ENCODE data around the gene FAM25G.
"Not testable (repeated sequence)": the region's sequence is repeated elsewhere in the genome, so short reads cannot be mapped to it uniquely, and the experiment has no call there.

The FAM25G gene

DNA sequence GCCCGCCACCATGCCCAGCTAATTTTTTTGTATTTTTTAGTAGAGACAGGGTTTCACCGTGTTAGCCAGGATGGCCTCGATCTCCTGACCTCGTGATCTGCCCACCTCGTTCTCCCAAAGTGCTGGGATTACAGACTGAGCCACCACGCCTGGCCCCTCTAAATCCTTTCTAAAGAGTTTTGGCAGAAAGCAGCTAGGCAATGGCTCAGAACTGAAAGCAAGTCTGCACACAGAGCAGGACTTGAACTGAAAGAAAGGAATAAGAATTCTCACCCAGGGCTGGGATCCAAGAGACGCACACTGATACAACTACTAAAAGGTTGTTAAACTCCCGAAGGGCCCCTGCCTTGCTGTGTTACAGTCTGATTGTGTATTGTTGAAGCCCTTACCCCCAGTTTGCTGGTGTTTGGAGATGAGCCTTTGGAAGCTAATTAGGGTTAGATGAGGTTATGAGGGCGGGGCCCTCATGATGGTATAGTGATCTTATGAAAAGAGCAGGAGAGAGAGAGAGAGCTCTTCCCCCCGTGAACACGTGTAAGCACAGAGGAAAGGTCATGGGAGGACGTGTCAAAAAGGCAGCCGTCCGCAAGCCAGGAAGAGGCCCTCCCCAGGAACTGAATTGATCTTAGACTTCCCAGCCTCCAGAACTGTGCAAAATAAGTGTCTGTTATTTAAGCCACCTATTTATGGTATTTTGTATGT, 26.1 kb downstream of the FAM25G start:
- not testable (repeated sequence) for DNase-seq (ENCODE audit: low read depth)

DNA sequence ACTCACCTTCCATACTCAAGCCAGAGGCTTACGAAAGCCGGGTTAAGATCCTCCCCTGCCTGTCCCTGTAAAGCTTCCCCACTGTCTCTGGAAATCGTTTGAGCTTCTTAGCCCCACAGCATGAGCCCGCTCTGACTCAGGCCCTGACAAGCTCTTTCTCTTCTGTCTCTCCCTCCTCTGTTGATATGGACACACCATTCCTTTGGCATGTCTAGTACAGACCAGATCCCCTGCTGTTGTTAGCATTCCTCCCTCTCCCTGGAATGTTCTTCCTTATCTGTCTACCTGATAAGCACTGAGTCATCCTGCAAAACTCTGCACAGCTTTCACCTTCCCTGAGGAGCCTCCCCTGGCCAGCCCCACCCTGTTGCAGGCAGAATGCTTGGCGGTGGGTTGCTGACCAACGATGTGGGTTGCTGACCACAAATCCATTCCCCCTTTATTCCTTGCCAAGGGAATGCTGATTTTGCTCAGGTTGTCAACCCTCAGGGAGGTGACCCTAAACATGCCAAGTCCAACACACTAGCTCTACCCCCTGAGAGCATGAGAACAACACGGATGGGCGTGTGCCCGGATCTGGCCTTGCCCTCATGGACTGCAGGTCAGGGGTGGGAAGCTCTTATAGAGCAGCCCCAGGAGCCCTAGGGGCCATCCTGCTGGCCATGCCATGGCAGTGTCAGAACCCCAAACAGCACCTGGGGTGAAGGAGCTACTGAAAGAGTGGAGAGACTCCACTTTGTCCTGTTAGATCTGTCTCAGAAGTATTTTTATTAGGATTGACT, 28.7 kb downstream of the FAM25G start:
- not testable (repeated sequence) for DNase-seq (ENCODE audit: low read depth)

DNA sequence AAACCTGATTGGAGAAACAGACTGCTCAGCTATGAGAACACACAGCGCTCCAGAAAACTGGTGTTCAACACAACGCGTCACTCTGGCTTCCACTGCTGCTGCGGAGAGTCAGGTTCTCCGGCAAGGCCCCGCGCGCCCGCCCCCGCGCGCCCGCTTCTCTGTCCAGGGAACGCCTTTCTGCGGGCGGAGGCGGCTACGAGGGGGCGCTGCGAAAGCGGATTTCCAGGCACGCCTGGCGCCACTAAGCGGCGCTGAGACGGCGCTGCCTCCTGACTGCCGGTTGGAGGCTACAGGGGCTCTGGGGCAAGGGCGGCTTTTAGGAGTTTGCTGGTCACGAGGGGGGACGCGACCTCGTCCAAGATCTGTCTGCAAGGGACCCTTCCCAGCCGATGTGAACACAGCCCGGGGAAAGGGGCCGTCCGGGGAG, 30.2 kb downstream of the FAM25G start:
- DNase-seq (ENCODE audit: low read depth): peak; percentile 76

DNA sequence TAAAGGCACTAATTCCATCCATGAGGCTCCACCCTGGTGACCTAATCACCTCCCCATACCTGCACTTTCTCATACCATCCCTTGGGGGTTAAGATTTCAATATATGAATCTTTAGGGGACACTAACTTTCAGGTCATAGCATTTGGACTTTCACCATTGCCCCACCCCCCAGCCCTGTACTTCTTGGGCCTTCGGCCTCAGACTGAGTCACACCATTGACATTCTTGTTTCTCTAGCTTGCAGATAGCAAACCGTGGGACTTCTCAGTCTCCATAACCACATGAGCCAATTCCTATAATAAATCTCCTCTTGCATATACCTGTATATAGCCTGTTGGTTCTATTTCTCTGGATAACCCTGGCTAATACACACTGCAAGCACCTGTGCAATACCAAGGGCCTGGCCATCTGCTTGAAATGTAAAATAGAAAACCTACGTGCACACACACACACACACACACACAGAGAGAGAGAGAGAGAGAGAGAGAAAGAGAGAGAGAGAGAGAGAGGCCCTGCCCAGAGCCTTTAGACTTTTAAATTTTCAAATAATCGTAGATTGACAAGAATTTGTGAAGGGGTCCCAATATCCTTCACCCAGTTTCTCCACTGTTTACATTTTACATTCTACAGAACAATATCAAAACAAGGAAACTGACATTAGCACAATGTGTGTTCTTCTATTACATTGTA, 32.9 kb downstream of the FAM25G start:
- DNase-seq (ENCODE audit: low read depth): peak; percentile 89

DNA sequence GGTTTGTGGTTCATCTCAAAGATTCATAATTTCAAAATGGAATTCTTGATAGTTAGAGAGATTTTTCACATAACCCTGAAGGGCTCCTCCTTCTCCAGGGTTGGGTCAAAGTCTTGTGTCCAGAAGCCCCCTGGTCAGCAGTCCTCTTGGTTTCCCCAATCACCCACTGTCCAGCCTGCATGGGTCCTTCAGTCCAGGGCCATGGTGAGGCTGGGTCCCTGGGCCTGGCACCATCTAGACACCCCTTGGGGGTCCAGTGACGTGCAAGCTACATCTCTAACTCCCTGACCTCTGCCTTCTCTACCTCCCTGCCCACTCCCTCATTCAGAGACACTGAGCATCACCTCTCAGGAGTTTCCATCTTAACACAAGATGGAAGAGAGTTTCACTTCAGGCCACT, 33.7 kb downstream of the FAM25G start:
- DNase-seq (ENCODE audit: low read depth): no peak

DNA sequence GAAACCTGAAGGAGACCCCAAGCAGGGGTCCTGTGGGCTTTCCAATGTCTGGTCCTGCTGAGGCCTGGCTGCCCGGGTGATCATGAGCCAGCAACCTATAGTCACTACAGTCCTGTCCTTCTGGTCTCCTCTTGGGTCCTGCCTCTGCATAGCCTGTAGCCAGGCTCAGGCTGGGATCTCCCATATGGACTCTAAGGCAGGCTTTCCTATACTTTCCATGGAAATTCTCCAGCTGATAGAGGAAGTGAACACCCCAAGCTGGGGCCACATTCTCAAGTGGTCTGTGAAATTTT, 34.0 kb downstream of the FAM25G start:
- DNase-seq (ENCODE audit: low read depth): no peak

DNA sequence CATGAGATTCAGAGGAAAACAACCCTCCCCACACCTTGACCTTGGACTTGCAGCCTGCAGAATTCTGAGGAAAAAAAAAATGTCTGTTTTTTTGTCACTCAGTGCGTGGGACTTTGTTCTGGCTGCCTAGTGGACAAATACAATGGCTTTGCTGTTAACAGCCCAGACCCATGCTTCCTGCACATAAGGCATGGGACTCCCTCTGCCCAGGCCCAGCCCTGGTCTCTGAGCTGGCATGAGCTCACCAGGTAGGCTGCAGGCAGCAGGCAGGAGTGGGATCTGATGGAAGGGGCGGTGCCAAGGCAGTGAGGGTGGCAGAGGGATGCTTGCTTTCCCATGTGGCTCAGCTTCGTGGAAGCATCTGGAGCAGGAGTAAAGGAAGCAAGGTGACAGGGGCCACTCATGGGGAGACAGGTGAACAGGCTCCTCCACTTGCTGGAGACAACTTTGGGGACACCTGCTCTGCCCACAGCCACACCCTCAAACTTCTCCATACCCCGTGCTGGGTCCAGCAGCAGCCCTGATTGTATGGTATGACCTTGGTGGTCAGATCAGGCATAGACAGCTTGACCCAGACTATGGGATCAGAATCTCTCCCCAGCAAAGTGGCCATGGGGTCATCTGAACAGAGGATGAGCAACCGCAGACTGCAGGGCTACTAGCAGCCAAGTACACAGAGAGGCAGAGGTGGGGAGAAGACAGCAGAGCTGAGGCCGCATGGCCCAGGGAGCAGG, 34.5 kb downstream of the FAM25G start:
- no peak for DNase-seq (ENCODE audit: low read depth)

DNA sequence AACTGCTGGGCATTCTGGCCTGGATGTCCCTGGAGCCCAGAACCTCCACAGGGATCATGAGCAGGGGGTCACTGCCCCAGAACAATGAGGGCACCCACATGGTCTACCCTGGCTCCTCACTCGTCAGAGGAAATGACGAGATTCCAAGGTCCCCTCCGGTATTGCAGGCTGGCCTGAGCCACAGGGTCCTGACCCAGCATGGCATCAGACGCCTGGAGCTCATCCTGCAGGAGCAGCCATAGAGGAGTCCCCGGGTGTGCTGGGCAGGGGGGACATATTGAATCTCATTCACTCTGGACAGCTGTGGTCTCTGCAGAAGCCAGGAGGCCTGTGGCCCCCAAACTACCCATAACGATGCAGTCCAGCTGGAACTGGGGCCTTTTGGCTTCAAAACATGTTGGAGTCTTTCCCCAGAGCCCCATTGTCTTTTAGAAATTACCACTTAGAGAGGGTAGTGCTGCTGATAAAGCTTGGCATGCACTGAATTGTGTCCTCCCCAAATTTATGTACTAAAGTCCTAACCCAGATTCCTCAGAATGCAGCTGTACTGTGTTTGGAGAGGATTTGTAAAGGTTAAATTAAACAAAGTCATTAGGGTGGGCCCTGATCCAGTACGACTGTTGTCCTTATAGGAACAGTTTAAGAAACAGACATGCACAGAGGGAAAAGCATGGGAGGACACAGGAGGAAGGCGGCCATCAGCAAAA, 35.3 kb downstream of the FAM25G start:
- DNase-seq (ENCODE audit: low read depth): no peak

DNA sequence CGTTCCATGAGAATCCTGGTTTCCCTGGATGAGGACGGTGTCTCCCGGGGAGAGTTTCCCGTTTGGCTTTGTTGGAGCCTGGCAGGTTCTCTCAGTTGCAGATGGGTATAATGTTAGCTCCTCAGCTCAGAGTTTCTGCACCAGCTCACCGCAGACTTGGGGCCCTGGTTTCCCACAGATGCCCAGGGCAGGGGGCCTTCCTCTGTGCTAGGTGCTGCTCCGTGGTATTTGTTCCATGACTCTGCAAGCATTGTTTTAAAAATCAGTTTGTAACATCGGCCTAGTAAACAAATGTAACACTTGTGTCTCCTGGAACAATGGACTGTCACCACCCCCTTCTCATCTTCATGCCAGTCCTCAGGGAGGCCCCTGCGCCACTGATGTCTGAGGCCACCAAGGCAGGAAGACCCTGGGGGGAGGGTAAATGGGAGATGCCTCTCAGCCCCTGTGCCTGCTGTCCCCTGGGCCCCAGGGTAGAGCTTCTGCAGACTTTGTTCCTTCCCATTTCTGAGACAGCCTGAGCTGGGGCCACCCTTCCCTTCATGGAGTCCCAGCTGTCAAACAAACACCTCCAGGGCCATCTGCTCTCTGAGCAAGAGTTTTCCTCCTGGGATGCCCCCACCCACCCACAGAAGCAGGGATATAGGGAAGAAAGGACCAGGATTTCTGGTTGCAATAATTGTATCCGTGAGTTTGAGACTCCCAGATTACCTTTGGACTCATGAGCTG, 36.0 kb downstream of the FAM25G start:
- not testable (repeated sequence) for DNase-seq (ENCODE audit: low read depth)

DNA sequence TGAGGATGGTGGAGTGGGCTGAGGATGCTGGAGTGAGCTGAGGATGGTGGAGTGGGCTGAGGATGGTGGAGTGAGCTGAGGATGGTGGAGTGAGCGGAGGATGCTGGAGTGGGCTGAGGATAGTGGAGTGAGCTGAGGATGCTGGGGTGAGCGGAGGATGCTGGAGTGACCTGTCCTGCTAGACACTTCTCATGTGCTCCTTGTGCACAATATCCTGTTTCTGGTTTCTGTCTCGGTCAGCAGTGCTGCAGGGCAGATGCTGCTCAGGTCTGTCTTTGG, 36.8 kb downstream of the FAM25G start:
- no peak for DNase-seq (ENCODE audit: low read depth)

DNA sequence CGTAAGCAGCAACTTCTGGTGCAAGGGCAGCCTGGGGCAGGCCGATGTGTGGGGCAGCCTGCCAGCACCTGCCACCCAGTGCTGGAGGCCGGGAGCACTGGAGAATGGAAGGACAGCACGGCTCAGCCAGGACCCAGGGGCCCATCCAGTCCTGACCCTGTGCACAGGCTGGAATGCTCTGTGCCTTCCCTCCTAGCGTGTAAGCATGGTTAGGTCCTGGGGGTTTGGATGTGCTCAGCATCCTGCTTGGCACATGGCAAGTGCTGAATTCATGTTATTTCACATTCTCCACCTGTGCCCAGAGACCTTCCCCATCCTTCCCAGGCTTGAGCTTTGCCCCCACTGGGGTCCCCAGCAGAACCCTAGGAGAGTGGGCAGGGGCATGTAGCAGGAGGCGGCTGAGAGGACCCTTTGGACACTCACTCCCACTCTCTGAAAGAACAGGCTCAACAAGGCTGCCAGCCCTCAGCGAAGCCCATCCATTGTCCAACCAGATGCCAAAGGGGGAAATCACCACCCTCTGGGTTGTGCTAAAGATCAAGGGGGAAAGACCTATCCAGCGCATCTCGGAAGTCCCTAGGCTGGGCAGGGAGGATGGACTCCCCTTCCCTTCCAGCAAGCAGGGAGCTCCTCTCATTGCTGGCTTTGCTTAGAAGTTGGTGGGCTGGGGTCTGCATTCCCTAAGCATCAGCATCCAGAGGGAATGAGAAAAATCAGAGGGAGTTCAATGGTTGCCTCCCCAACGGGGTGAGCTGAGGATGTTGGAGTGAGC, 37.3 kb downstream of the FAM25G start:
- no peak for DNase-seq (ENCODE audit: low read depth)

DNA sequence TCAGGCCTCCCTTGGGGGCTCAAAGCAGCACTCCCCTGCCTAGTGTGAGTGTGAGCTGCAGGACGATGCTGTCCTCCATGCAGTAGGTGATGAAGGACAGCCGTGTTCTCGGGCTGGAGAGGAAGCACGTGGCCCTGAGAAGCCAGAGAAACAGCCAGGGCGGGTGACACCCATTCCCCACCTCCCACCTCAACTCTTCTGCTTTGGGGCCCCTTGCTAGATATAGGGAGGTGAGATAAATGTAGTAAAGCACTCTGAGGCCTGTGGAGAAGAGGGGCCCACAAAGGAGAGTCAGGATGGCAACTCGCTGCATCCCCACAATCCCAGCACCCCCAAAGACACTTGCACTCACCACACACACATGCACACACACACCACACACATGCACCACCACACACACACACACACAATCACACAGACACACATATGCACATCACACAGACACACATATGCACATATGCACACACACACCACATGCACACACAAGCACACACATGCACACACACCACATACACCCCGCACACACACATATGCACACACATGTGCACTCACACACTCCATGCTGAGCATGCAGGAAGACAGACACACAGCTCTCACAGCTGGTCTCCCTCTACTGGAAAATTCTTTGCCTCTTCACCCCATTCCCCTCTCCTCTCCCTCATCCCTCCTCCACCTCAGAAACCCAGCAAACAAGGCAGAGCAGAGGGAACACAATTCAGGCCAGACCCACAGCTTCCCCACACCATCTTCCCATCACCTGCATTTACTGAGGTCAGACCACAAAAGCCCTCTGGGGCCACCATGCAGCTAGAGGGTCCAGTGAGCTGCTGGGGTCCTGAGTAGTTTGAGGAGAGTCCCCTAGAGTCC, 38.1 kb downstream of the FAM25G start:
- DNase-seq (ENCODE audit: low read depth): no peak

DNA sequence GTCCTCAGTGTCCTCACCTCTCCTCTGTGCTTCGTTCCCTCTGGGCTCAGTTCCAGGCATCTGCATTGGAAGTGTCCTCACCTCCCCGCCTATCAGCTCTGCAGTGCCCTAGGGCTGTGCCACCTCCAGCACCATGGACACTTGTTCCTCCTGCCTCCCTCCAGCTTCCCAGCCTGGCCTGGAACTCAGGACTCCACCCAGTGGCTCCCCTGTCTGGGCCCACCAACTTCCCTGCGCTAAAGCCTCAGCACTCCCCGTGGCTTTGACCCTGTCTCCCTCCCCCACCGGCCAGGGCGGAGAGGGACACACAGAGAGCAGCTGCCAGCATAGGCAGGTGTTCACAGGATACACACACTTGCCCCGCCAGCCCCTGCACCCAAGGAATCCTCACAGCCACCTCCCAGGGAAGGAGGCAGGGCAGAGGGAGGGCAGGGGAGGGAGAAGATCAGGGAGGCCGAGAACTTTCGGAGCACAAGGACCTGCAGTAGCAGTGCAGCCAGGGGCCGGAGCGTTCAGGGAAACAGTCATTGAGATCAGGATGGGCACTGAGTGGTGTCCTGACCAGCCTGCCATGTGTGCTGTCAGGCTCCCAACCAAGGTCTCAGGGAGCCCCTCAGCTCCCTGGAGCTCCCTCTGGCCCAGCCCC, 38.9 kb downstream of the FAM25G start:
- no peak for DNase-seq (ENCODE audit: low read depth)

DNA sequence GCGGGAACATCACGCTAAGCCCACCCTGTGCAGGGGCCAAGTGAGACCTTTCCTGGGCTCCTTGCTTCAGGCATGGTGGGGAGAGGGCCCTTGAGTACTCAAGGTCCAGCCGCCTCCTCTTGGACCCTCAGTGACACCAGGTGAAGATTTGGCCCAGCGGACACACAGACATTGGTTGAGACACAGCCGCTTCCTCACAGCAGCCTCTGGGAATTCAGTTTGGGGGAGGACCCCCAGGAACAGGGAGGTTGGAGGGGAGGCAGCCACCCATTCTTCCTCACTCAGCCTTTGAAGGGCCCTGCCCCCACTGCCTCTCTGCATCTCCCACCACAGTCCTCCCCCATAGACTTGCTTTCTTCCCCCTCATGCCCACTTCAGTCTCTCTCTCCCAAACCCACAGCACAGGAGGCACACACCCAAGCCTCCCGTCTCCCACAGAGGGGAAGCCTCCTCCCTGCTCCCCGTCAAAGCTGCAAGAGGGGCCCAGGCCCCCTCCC, 39.5 kb downstream of the FAM25G start:
- no peak for DNase-seq (ENCODE audit: low read depth)

DNA sequence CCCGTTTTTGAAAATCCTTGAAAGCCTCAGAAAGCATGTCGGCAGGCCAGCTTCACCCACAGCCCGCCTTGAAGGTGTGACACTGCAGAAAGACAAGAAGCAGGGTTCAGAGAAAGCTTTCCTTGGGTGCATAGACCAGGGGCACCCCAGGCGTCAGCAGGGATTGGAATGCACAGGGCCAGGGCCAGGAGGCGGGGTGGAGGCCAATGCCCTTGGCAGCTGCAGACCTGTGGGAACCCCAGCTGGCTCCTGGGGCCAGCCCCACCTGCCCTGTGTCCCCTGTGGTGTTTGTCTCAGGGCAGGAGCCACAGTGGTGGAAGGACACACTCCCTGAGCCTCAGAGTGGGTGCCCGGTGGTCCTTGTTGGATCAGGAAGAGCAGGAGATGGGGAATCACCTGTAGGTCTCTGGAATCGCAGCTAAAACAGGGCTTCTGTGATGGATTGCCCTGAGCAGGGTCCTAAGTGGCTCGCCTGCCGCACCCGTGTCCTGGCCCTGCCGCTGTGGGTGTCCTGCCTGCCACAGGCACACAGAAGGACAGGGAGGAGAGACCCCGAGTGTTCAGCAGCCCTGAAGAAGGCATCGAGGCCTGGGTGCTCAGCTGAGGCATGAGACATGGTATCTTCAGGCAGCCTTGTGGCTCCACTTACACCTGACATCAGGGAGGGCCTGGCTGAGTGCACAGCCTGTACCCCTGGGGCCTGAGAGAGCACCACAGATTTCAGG, 40.1 kb downstream of the FAM25G start:
- no peak for DNase-seq (ENCODE audit: low read depth)

DNA sequence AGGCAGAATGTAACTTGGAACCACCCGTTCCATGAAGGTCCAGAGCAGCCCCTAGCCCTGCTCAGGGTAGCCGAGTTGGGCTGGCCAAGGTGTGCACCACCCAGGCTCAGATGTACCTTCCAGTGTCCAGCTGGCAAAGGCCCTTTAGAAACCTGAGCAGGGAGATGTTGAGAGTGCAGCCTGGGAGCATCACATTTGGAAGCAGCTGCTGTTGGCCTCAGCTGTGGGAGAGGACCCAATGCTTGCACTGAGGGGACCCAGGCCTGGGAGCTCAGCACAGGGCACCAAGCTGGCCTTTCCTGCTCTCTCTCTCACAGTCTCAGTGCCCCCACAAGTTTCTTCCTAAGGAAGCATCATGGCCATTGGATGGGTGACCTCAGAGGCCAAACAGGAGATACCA, 41.1 kb downstream of the FAM25G start:
- no peak for DNase-seq (ENCODE audit: low read depth)

DNA sequence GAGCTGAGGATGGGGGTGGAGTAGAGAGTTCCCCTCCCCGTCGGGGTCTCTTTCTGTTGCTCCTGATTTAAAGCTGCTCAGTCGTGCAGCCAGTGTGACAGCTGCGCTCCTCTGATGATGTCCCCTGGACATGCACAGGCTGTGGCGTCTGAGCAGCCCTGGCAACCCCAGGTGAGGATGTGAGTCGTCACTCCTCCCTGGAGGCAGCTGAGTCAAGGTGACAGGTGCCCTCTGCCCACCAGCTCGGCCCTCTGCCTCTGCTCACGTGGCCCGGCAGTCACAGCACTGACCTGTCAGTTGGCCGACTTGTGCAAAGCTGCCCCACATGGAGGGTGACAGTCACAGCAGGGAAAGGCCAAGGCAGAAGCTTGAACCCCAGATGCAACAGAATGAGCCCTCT, 41.5 kb downstream of the FAM25G start:
- DNase-seq (ENCODE audit: low read depth): no peak

Data from ELR (cell line).